GM19099 (cell line): Measurements from ENCODE around the gene CEP63.

Source experiments
- POLR2A ChIP-seq: IDR thresholded peaks from 3 replicates; pipeline ENCODE4 v1.6.1; 2011; ENCODE audit warnings: low read depth; ENCODE audit not compliant: insufficient read length; ENCODE audit errors: extremely low read depth

The CEP63 gene

DNA sequence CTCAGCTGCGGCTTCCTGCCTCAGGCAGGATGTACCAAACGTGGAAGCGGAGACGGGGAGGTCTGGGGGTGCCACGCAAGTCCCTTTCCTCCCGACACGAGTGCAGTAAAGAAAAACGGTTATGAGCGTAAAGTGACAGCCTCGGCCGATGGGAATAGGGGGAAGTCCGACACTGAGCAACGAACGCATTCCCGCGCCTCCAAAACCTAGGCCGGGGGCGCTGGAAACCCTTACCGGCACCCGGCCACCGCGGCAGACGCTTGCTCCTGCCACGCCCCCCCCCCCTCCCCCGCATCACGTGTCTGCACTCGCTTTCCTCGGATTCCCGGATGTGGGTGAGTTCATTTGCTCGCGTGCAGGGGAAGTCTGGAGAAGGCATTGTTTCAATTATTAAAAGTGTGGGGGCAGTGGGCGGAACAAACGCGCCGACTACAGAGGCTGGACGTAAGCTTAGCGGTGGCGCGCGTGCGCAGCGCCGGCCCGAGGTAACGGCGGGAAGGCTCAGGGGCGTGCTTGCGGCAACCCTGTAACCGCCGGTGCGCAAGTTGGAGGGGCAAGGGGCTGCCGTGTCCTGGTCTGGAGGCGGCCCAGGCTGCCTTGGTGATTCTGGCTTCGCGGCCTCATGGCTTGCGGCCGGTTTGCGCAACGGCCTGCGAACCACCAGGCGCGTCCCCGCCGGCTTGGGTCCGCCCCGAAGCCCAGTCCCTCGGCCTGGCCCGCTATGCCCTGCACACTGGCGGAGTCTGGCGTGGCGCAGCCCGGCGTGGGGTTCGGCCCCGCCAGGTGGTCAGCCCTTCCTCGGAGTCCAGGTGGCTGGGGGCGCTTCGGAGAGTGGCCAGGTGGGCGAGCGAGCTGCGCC lies at the start of gene CEP63, which contains the start of gene ANAPC13:
Gene CEP63, plus strand, starts transcription at position 340 of the 859 bp plus-strand sequence. CDS start 9,264 bp downstream, outside the sequence.
Gene ANAPC13, minus strand, starts transcription at position 268 of the 859 bp plus-strand sequence. CDS start 3,081 bp downstream, outside the sequence.
- TF ChIP-seq POLR2A, result peak; percentile 90

DNA sequence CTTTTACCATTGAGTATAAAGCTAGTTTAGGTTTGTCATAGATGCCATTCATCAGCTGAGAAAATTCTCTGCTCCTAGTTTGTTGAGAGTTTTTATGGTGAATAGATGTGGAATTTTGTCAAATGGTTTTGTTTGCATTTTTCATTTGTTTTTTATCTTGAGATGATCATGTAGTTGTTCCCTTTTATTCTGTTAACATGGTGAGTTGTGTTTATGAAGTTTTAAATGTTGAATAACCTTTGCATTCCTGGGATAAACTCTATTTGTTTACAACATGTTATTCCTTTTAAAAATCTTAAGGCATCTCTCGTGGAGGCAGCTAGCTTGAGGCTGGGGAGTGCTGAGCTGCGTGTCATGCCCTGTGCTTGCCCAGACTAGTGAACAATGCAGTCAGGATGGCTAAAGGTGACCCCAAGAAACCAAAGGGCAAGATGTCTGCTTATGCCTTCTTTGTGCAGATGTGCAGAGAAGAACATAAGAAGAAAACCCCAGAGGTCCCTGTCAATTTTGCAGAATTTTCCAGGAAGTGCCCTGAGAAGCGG lies 48.6 kb upstream of the CEP63 start:
- no peak for TF ChIP-seq POLR2A

GRCh38 chr3:134441321-134441720 lies 44.5 kb upstream of the CEP63 start:
- TF ChIP-seq POLR2A, result no peak

DNA sequence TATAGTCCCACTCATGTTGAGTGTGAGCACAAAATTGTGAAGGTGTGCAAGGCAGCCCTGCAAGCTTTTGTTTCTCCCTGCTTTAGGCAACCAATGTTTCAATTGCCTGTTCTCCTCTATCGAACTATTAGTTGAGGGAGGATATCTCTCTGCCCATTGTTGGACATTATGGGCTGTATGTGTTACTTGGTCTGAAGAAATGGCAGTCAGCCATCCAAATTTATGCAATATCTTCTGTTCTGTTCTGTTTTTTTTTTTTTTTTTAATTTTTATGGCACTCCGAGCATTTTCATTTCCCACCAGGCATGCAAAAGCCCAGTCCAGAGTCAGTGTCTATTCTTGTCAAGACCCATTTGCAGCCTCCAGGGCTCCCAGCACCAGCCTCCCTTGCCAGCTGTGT lies 44.0 kb upstream of the CEP63 start:
- no peak for TF ChIP-seq POLR2A

GRCh38 chr3:134445095-134445494 lies 40.8 kb upstream of the CEP63 start:
- TF ChIP-seq POLR2A, result no peak

GRCh38 chr3:134445636-134446035 lies 40.2 kb upstream of the CEP63 start:
- no peak for TF ChIP-seq POLR2A

- no peak for TF ChIP-seq POLR2A
Measured at GRCh38 chr3:134446800-134447199, 39.1 kb upstream of the CEP63 start.

- TF ChIP-seq POLR2A, result no peak
Measured at GRCh38 chr3:134447351-134447750, 38.5 kb upstream of the CEP63 start.

DNA sequence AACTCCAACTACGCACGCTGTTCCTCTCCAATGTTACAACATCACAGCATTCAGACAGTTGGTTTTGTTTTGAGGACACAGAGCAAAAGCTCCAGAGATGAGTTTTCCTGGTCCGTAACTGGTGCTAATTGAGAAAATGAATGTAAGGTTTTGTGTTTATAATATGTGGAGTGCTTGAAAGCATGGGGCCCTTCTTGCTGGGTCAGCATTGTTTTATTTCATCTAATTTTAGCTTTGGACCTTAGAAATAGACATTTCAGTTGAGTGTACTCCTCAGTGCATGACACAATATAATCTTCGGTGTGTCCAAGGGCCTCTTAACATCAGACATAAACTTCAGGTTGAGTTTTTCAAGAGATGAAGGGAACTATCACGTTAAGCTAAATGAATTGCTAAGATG lies 37.2 kb upstream of the CEP63 start:
- no peak for TF ChIP-seq POLR2A

DNA sequence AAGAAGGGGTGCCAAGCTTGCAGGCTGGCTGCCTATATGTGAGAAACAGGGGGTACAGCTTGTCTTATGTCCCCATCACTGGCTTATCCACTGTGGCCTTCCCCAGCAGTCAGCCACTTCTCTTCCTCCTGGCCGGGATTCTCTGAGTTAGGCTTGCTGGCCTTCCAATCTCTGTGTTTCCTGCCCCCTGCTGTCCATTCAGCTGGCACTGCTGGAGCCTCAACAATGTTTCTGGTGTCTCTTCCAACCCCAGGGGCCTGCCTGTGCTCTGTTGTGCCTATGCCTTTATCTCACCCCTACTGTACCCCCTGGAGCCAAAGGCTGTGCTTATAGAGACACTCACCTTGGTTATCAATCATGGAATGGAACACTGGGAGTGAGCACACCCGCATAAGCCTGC lies 36.6 kb upstream of the CEP63 start:
- no peak for TF ChIP-seq POLR2A

DNA sequence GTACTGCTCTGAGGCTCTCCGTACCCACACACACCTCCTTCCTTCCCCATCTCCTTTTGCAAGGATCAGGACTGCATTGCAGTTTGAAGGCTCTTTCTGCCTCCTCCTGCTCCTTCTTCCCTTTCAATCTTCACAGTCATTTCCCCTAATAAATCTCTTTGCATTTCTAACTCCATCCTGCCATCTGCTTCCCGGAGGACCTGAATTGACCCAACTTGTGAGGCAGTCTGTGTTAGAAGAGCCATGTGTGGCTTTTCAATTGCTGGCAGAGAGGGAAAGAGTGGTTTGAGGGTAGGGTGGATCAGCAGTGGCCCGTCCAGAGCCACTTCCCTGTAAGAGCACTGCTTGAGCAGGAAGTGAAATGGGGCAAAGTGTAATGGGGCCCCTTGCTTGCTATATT lies 35.9 kb upstream of the CEP63 start:
- TF ChIP-seq POLR2A, result no peak

DNA sequence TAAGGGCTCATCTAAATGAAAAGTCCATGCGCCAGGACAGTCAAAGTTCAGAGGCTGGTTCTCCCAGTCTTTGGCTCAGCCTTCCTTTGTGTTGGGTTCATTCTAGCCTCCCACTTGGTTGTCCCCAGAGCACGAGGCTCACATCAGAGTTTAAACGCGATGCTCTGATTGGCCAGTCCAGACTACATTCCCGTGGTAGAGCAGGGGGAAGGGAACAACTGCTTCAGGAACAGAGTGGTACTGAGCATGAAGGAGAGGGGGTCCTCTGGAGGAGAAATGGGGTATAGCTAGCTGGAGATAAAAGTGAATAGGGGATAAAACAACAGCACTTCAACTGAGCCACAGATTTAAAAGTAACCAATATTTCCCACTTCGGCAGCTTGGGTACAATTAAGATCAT lies 32.2 kb upstream of the CEP63 start:
- TF ChIP-seq POLR2A, result no peak

DNA sequence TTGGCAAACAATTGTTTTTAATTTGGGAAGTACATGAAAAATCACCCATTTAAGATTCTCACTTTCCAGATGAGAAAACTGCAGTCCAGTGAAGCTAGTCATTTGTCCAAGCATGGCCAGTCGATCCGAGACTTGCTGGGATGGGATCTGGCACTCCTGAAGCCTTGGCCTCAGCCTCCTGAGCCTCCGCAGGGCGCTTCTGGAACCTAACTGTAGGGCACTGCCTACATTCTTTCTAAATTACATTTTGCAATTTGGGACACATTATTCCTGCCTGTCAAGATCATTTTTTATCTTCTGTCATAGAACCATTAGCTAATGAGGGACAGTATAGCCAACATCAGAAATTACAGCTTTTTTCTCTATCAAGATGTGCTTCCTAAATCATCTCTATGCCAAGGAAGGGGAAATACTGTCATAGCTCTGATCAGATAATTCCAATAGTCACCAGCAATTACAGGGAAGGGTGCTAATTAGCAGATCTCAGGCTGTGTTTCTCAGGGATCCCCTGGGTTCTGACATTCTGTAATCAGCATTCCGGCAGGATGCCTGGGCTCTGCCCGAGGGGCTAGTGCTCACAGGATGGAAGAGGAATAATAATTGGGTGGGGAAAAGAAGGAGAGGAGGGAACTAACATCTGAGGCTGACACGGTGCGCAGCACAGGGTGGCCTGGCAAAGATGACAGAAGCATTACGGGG lies 28.3 kb upstream of the CEP63 start:
- no peak for TF ChIP-seq POLR2A

- no peak for TF ChIP-seq POLR2A
Measured at GRCh38 chr3:134458406-134458945, 27.4 kb upstream of the CEP63 start.

DNA sequence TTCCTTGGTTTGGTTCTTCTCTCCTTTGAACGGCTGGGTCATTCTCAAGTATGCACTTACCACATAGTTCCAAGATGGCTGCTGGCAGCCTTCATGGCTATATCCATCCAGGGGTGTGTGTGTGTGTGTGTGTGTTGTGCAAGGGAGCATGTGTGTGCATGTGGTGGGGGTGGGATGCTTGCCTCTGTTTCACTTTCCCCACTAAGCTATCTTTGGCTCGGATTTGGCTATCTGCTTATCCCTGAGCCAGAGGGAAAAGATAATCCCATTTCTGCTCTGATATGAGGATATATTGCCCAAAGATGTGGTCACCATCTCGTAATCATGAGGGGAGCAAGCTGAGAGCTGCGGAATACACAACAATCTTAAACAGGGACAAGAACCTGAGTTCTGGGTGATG lies 26.3 kb upstream of the CEP63 start:
- TF ChIP-seq POLR2A, result no peak
